Gastrocnemius medialis (tissue), 4 donors: Measurements from ENCODE around the gene IL18RAP.

ENCODE experiments used
- POLR2A ChIP-seq, 2 donors: fragments of 450-650 bp; IDR thresholded peaks; one replicate each; pipeline ENCODE4 v1.6.1; 2017; ENCODE audit warnings: antibody characterized with exemption in 2 of 2, mild to moderate bottlenecking in 2 of 2, moderate library complexity in 2 of 2
- TF ChIP-seq, protein P1 (sequence below), 5 experiments: fragments of 450-650 bp in 3 of 5; fragments of 200-600 bp in 2 of 5; sonication (generic) in 2 of 5; IDR thresholded peaks in 4 of 5; conservative IDR thresholded peaks in 1 of 5; 1 replicate in 4 of 5; 2 replicates in 1 of 5; pipeline ENCODE4 v1.5.1; 2016 to 2019; ENCODE audit warnings: antibody characterized with exemption in 5 of 5, mild to moderate bottlenecking in 3 of 5, moderate library complexity in 3 of 5

DNA sequence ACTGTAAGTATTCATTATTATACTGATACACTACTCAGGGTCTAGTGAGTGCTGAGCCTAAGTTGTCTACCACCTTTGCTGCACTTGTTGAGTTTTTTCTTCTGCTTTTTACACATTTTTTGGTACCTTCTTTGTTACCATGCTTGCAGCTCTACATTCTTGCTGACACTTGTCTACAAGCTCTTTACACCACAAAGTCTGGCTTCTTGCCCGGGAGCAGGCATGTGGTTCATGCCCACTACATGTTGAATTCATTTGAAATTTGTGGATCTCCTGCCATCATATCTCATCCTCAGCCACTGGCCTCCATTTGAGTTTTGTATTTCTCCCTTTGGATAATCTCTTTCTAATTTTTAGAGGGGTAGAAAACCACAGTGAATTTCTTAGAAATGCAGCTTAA is 37.4 kb upstream of the IL18RAP start:
- no peak for TF ChIP-seq POLR2A (IDR thresholded peaks at IDR 0.05)
- TF ChIP-seq, protein P1, sequence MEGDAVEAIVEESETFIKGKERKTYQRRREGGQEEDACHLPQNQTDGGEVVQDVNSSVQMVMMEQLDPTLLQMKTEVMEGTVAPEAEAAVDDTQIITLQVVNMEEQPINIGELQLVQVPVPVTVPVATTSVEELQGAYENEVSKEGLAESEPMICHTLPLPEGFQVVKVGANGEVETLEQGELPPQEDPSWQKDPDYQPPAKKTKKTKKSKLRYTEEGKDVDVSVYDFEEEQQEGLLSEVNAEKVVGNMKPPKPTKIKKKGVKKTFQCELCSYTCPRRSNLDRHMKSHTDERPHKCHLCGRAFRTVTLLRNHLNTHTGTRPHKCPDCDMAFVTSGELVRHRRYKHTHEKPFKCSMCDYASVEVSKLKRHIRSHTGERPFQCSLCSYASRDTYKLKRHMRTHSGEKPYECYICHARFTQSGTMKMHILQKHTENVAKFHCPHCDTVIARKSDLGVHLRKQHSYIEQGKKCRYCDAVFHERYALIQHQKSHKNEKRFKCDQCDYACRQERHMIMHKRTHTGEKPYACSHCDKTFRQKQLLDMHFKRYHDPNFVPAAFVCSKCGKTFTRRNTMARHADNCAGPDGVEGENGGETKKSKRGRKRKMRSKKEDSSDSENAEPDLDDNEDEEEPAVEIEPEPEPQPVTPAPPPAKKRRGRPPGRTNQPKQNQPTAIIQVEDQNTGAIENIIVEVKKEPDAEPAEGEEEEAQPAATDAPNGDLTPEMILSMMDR (IDR thresholded peaks at IDR 0.05 in 4 of 5, conservative IDR thresholded peaks at IDR 0.05 in 1 of 5): no peak
